ENCODE measurements around the gene MAMSTR. TPM values are rescaled to one million over a fixed set of nuclear protein-coding genes. Genes with fewer than 3 reads are reported as not detected.
A peak's percentile ranks its signal among the peaks of the same experiment; 100 is the strongest.

MAMSTR gene
- total RNA-seq, 1 donor from 2014 or later = 0.57 TPM

- Histone ChIP-seq H3K9me3 (ENCODE audit: insufficient read depth, low read depth, low read length) (no peaks in the 10 kb centered on the region), H3K4me2 (ENCODE audit: low read length) (no peak overlapping the region), H3K27me3 (ENCODE audit: insufficient read depth, low read length) (peaks cover 19% of the 10 kb centered on the region), H3K4me1 (ENCODE audit: insufficient read depth, low read length) (peaks cover 14% of the 10 kb centered on the region), H3K4me3 (ENCODE audit: insufficient read depth, low read depth, low read length) (no peak overlapping the region), H2AFZ (ENCODE audit: low read depth, low read length) (no peak overlapping the region), H3K36me3 (ENCODE audit: insufficient read depth, low read length) (no peaks in the 10 kb centered on the region), H4K20me1 (ENCODE audit: insufficient read depth, low read length) (no peaks in the 10 kb centered on the region), H3K9ac (ENCODE audit: low read length) (no peak overlapping the region), H3K27ac (ENCODE audit: low read depth, low read length) (no peak overlapping the region), H3K79me2 (ENCODE audit: insufficient read depth, low read length) (no peaks in the 10 kb centered on the region)
- Mint-ChIP-seq H3K4me1 (ENCODE audit: low read depth, unreplicated experiment) (peaks cover 3% of the 10 kb centered on the region), H3K4me3 (ENCODE audit: unreplicated experiment) (no peak overlapping the region), H3K27ac (ENCODE audit: unreplicated experiment) (no peak overlapping the region), H3K27me3 (ENCODE audit: low read depth, unreplicated experiment) (peaks cover 19% of the 10 kb centered on the region), H3K9me3 (ENCODE audit: unreplicated experiment) (no peaks in the 10 kb centered on the region), H3K36me3 (ENCODE audit: low read depth, unreplicated experiment) (no peaks in the 10 kb centered on the region)
- no peak for FAIRE-seq
- no peak for TF ChIP-seq EZH2 (IDR thresholded peaks at IDR 0.05; ENCODE audit: insufficient read depth, low read length)
- TF ChIP-seq CTCF (IDR thresholded peaks at IDR 0.05; ENCODE audit: insufficient read depth, low read depth, low read length) = no peak
- DNase-seq (ENCODE audit: low read depth) = no peak
Observed at GRCh38 chr19:48749571-48750198, 30.2 kb upstream of the MAMSTR start.

- peak within 1 kb of the TSS; percentile 75 for H3K27ac Mint-ChIP-seq (ENCODE audit: unreplicated experiment)
- DNase-seq (ENCODE audit: low read depth) (peak; percentile 81), FAIRE-seq (no peak)
- Histone ChIP-seq H3K9me3 (ENCODE audit: insufficient read depth, low read depth, low read length) (no peaks in the 10 kb centered on the region), H3K9ac (ENCODE audit: low read length) (peak within 1 kb of the TSS; percentile 86), H3K4me3 (ENCODE audit: insufficient read depth, low read depth, low read length) (peak within 1 kb of the TSS; percentile 69), H3K4me1 (ENCODE audit: insufficient read depth, low read length) (peaks cover 5% of the 10 kb centered on the region), H3K27ac (ENCODE audit: low read depth, low read length) (peak within 1 kb of the TSS; percentile 89), H3K36me3 (ENCODE audit: insufficient read depth, low read length) (no peaks in the 10 kb centered on the region), H3K27me3 (ENCODE audit: insufficient read depth, low read length) (peaks cover 3% of the 10 kb centered on the region), H4K20me1 (ENCODE audit: insufficient read depth, low read length) (no peaks in the 10 kb centered on the region), H3K4me2 (ENCODE audit: low read length) (peak within 1 kb of the TSS; percentile 94), H3K79me2 (ENCODE audit: insufficient read depth, low read length) (no peaks in the 10 kb centered on the region), H2AFZ (ENCODE audit: low read depth, low read length) (peak within 1 kb of the TSS; percentile 93)
- TF ChIP-seq EZH2 (IDR thresholded peaks at IDR 0.05; ENCODE audit: insufficient read depth, low read length) (no peak), CTCF (IDR thresholded peaks at IDR 0.05; ENCODE audit: insufficient read depth, low read depth, low read length) (no peak)
- peak within 1 kb of the TSS; percentile 70 for H3K4me3 Mint-ChIP-seq (ENCODE audit: unreplicated experiment)
- H3K4me1 Mint-ChIP-seq (ENCODE audit: low read depth, unreplicated experiment) = no peaks in the 10 kb centered on the region
- peaks cover 2% of the 10 kb centered on the region for H3K9me3 Mint-ChIP-seq (ENCODE audit: unreplicated experiment)
- H3K27me3 Mint-ChIP-seq (ENCODE audit: low read depth, unreplicated experiment) = peaks cover 10% of the 10 kb centered on the region
- H3K36me3 Mint-ChIP-seq (ENCODE audit: low read depth, unreplicated experiment) = no peaks in the 10 kb centered on the region
Observed at GRCh38 chr19:48746738-48747575, 27.4 kb upstream of the MAMSTR start, which contains the start of gene IZUMO1. Gene IZUMO1, minus strand, starts transcription at chr19:48746909. Its CDS starts 1,050 bp downstream, at chr19:48745859.
